H1 (cell line): ENCODE results near the gene ABCG5. TPM values are rescaled to one million over a fixed set of nuclear protein-coding genes. Genes with fewer than 3 reads are reported as not detected.

ENCODE experiments used
- CTCF ChIA-PET: fragments of 300-600 bp; sonication (Branson Sonifier 250); formaldehyde crosslinking; loops from one replicate; lab custom pipeline; 2021; ENCODE audit not compliant: partially characterized antibody; lab: Charles Lee
- POLR2A ChIA-PET: fragments of 300-600 bp; sonication (Branson Sonifier 250); formaldehyde crosslinking; loops from one replicate; lab custom pipeline; 2021; ENCODE audit warnings: inconsistent platforms; ENCODE audit not compliant: partially characterized antibody; lab: Charles Lee
- DNase-seq, 2 experiments: peaks; one replicate each; pipeline versions ENCODE4 v3.0.0 to v3.0.0-alpha.2; 2010 to 2022; ENCODE audit warnings: low spot score in 2 of 2, low read depth in 1 of 2, mixed read lengths in 1 of 2
- FAIRE-seq: peaks from 2 replicates; lab custom pipeline; 2011; peaks lifted over from hg19 to GRCh38; lab: Jason Lieb, UNC
- H2AFZ ChIP-seq: 2 replicates; pipeline ENCODE4 v1.8.1; 2012; ENCODE audit warnings: low read length, inconsistent platforms
- H2AK5ac ChIP-seq: 2 replicates; pipeline ENCODE4 v1.6.1; 2013; ENCODE audit warnings: low read depth, low read length
- H2BK120ac ChIP-seq: replicated peaks from 2 replicates; pipeline ENCODE3; 2013; ENCODE audit warnings: low read depth, low read length, inconsistent platforms
- H2BK12ac ChIP-seq: 2 replicates; pipeline ENCODE4 v1.6.1; 2013; ENCODE audit warnings: low read depth, low read length
- H2BK15ac ChIP-seq: 2 replicates; pipeline ENCODE4 v1.6.1; 2013; ENCODE audit warnings: low read length
- H2BK20ac ChIP-seq: 2 replicates; pipeline ENCODE4 v1.6.1; 2013; ENCODE audit warnings: low read length
- H2BK5ac ChIP-seq: 2 replicates; pipeline ENCODE4 v1.6.1; 2013; ENCODE audit warnings: low read depth, low read length
- H3K14ac ChIP-seq: 2 replicates; pipeline ENCODE4 v1.6.1; 2013; ENCODE audit warnings: inconsistent platforms; ENCODE audit not compliant: insufficient read length
- H3K18ac ChIP-seq: 2 replicates; pipeline ENCODE4 v1.6.1; 2013; ENCODE audit warnings: low read length; ENCODE audit errors: extremely low read depth
- H3K23ac ChIP-seq: 2 replicates; pipeline ENCODE4 v1.6.1; 2013; ENCODE audit warnings: inconsistent platforms; ENCODE audit not compliant: insufficient read length
- H3K23me2 ChIP-seq: 2 replicates; pipeline ENCODE4 v1.6.1; 2013; ENCODE audit warnings: low read depth, low read length
- H3K27ac ChIP-seq: 2 replicates; pipeline ENCODE4 v1.6.1; 2011; ENCODE audit warnings: low read depth, low read length, inconsistent platforms
- H3K27me3 ChIP-seq, 4 experiments: replicated peaks in 1 of 4; 1 replicate in 1 of 4; 2 replicates in 3 of 4; pipeline versions ENCODE4 v1.6.1 to v1.8.1; 2011 to 2013; ENCODE audit warnings: low read length in 3 of 4, mild to moderate bottlenecking in 3 of 4, inconsistent platforms in 2 of 4, mixed read lengths in 2 of 4, moderate library complexity in 1 of 4; ENCODE audit not compliant: control insufficient read depth in 3 of 4, insufficient read depth in 3 of 4; ENCODE audit errors: extremely low read depth in 1 of 4
- H3K36me3 ChIP-seq, 4 experiments: 2 replicates each; pipeline versions ENCODE4 v1.6.1 to v1.8.1; 2011 to 2013; ENCODE audit warnings: mild to moderate bottlenecking in 4 of 4, low read length in 3 of 4, moderate library complexity in 2 of 4, control low read depth in 1 of 4, inconsistent platforms in 1 of 4; ENCODE audit not compliant: insufficient read depth in 4 of 4, control insufficient read depth in 2 of 4
- H3K4ac ChIP-seq: replicated peaks from 2 replicates; pipeline ENCODE3; 2013; ENCODE audit warnings: low read length, low read depth, mixed read lengths, inconsistent platforms; ENCODE audit not compliant: insufficient read length
- H3K4me1 ChIP-seq, 4 experiments: replicated peaks in 1 of 4; 1 replicate in 1 of 4; 2 replicates in 3 of 4; pipeline versions ENCODE4 v1.6.1 to v1.8.1; 2011 to 2013; ENCODE audit warnings: low read length in 3 of 4, inconsistent platforms in 2 of 4, mixed read lengths in 1 of 4; ENCODE audit not compliant: insufficient read depth in 4 of 4, control insufficient read depth in 3 of 4
- H3K4me2 ChIP-seq, 2 experiments: 2 replicates each; pipeline versions ENCODE4 v1.6.1 to v1.8.1; 2011 to 2013; ENCODE audit warnings: low read depth in 2 of 2, low read length in 2 of 2, control low read depth in 1 of 2, inconsistent platforms in 1 of 2, mild to moderate bottlenecking in 1 of 2; ENCODE audit not compliant: insufficient read depth in 1 of 2
- H3K4me3 ChIP-seq, 4 experiments: fragments of 200-600, 300-600 bp in 1 of 4; sonication (generic), shearing (Covaris generic), sonication (Bioruptor Twin) in 1 of 4; 2 replicates each; pipeline versions ENCODE4 v1.5.1 to v1.8.1; 2011 to 2016; ENCODE audit warnings: low read length in 4 of 4, low read depth in 3 of 4, control low read depth in 2 of 4, inconsistent platforms in 2 of 4, mild to moderate bottlenecking in 2 of 4, mixed read lengths in 1 of 4, moderate library complexity in 1 of 4; ENCODE audit not compliant: insufficient read depth in 2 of 4; ENCODE audit errors: extremely low read depth in 1 of 4
- H3K56ac ChIP-seq: replicated peaks from 2 replicates; pipeline ENCODE3; 2013; ENCODE audit warnings: low read depth, mild to moderate bottlenecking, mixed read lengths, low read length, inconsistent platforms; ENCODE audit not compliant: insufficient read length
- H3K79me1 ChIP-seq: 2 replicates; pipeline ENCODE4 v1.6.1; 2013; ENCODE audit warnings: low read depth, low read length, control low read depth
- H3K79me2 ChIP-seq, 2 experiments: 2 replicates each; pipeline versions ENCODE4 v1.6.1 to v1.8.1; 2012 to 2013; ENCODE audit warnings: low read length in 2 of 2, mild to moderate bottlenecking in 2 of 2, inconsistent platforms in 1 of 2; ENCODE audit not compliant: insufficient read depth in 2 of 2, control insufficient read depth in 1 of 2
- H3K9ac ChIP-seq, 4 experiments: replicated peaks in 1 of 4; 1 replicate in 1 of 4; 2 replicates in 3 of 4; pipeline versions ENCODE4 v1.6.1 to v1.8.1; 2011 to 2013; ENCODE audit warnings: low read depth in 3 of 4, low read length in 3 of 4, control low read depth in 2 of 4, mild to moderate bottlenecking in 2 of 4, moderate library complexity in 2 of 4, inconsistent platforms in 1 of 4; ENCODE audit errors: extremely low read depth in 1 of 4
- H3K9me3 ChIP-seq, 2 experiments: 2 replicates each; pipeline versions ENCODE4 v1.6.1 to v1.8.1; 2012 to 2013; ENCODE audit warnings: mild to moderate bottlenecking in 2 of 2, moderate library complexity in 2 of 2, control low read depth in 1 of 2, inconsistent platforms in 1 of 2, low read depth in 1 of 2, low read length in 1 of 2, mixed read lengths in 1 of 2; ENCODE audit not compliant: insufficient read depth in 2 of 2
- H4K20me1 ChIP-seq, 2 experiments: replicated peaks in 1 of 2; 2 replicates each; pipeline versions ENCODE3 to v1.8.1; 2011 to 2013; ENCODE audit warnings: inconsistent platforms in 2 of 2, low read length in 2 of 2, mild to moderate bottlenecking in 1 of 2; ENCODE audit not compliant: insufficient read depth in 2 of 2, control insufficient read depth in 1 of 2
- H4K5ac ChIP-seq: 2 replicates; pipeline ENCODE4 v1.6.1; 2013; ENCODE audit warnings: low read length, low read depth, mixed read lengths, inconsistent platforms; ENCODE audit not compliant: insufficient read length
- H4K8ac ChIP-seq: 2 replicates; pipeline ENCODE4 v1.8.0; 2013; ENCODE audit warnings: mild to moderate bottlenecking, moderate library complexity, low read length, inconsistent platforms; ENCODE audit not compliant: insufficient read depth; ENCODE audit errors: extremely low read depth
- H4K91ac ChIP-seq: replicated peaks from 2 replicates; pipeline ENCODE3; 2013; ENCODE audit warnings: low read length, mixed read lengths, inconsistent platforms; ENCODE audit not compliant: insufficient read length
- ASH2L ChIP-seq: fragments of 200-600, 300-600 bp; sonication (generic); IDR thresholded peaks from one replicate; pipeline ENCODE4 v1.7.1; 2017; ENCODE audit warnings: low read length
- CREB1 ChIP-seq: IDR thresholded peaks from 2 replicates; pipeline ENCODE4 v1.6.1; 2012; ENCODE audit warnings: inconsistent platforms
- KDM1A ChIP-seq: fragments of 200-600, 300-600 bp; sonication (generic); IDR thresholded peaks from 2 replicates; pipeline ENCODE4 v1.7.1; 2016; ENCODE audit warnings: mild to moderate bottlenecking, low read length, borderline replicate concordance
- NANOG ChIP-seq: IDR thresholded peaks from 2 replicates; pipeline ENCODE4 v1.6.1; 2011; ENCODE audit warnings: low read length, low read depth, mild to moderate bottlenecking, inconsistent platforms; ENCODE audit not compliant: insufficient read depth, poor library complexity, severe bottlenecking
- SP4 ChIP-seq: IDR thresholded peaks from 2 replicates; pipeline ENCODE4 v1.6.1; 2012; ENCODE audit warnings: low read length, inconsistent platforms
- TCF12 ChIP-seq: IDR thresholded peaks from 2 replicates; pipeline ENCODE4 v1.6.1; 2011; ENCODE audit warnings: low read depth, mild to moderate bottlenecking, low read length
- WGBS, 2 experiments: shearing (Covaris generic) in 1 of 2; methylation state at CpG; one replicate each; pipeline versions ENCODE4 v1.1.6 to v1.1.7; 2013 to 2015; ENCODE audit warnings: low lambda C conversion rate in 2 of 2, mixed read lengths in 2 of 2, inconsistent platforms in 1 of 2, low coverage in 1 of 2, missing lambda C conversion rate in 1 of 2; ENCODE audit not compliant: insufficient replicate concordance in 2 of 2, insufficient coverage in 1 of 2, insufficient read length in 1 of 2; ENCODE audit errors: extremely low coverage in 1 of 2, missing lambda C conversion rate in 1 of 2; 5-methylcytosine and 5-hydroxymethylcytosine counted together
- polyA plus RNA-seq, 7 experiments: library from polyadenylated mRNA; depleted of rRNA in 3 of 7; stranded (reverse) in 5 of 7; unstranded in 2 of 7; fragments of >200 nt in 5 of 7; fragments of 200-250 nt in 2 of 7; gene quantifications; 1 replicate in 5 of 7; 2 replicates in 1 of 7; 4 replicates in 1 of 7; pipeline versions ENCODE4 v1.2.1 to v1.2.3, GENCODE V29; 2011 to 2013; ENCODE audit warnings: missing spikeins in 2 of 7, mixed read lengths in 2 of 7
- total RNA-seq: library from RNA; stranded (reverse); fragmentation: NEBNext Ultra II Directional; extraction: Animal tissue kit (Norgen Biotek cat#: 25700); gene quantifications from 2 replicates; pipeline ENCODE4 v1.2.1, GENCODE V29; 2021

Gene ABCG5
- total and polyA plus RNA-seq, 2 of the 8 experiments (the other 6 are each of a cell fraction or from before 2014, with no cell fraction given) = not detected

GRCh38 chr2:43796206-43796605 is 42.4 kb downstream of the ABCG5 start:
- H3K56ac ChIP-seq = no peak overlapping the region
- H3K4me1 ChIP-seq = no peaks in the 10 kb centered on the region
- TF ChIP-seq CREB1 (no peak), ASH2L (no peak), NANOG (no peak), KDM1A (no peak), SP4 (no peak), TCF12 (no peak)
- no peak overlapping the region for H2BK20ac ChIP-seq
- H2BK5ac ChIP-seq = no peak overlapping the region
- H4K8ac ChIP-seq = no peak overlapping the region
- no peak overlapping the region for H4K5ac ChIP-seq
- no peak overlapping the region for H2BK15ac ChIP-seq
- no peaks in the 10 kb centered on the region for H4K20me1 ChIP-seq
- no peak overlapping the region for H3K18ac ChIP-seq
- DNase-seq (no peak), FAIRE-seq (no peak)
- POLR2A ChIA-PET = interaction anchor here (0.7 kb wide), 1 partner anchor 9 kb away, joined by 3 read pairs; no protein-coding TSS in a partner anchor
- no peaks in the 10 kb centered on the region for H3K27me3 ChIP-seq
- no peak overlapping the region for H4K91ac ChIP-seq
- H2BK12ac ChIP-seq = no peak overlapping the region
- CTCF ChIA-PET = interaction anchor here (0.6 to 1.5 kb wide), 5 partner anchors 84 to 1901 kb away, joined by 3 read pairs; no protein-coding TSS in a partner anchor
- H2AFZ ChIP-seq = no peak overlapping the region
- no peak overlapping the region for H3K4ac ChIP-seq
- H3K79me1 ChIP-seq = no peaks in the 10 kb centered on the region
- WGBS, 2 experiments = 89% methylated on average over 1 of the region's 1 CpG; no CpG with 5 or more reads in 1 of the 2 experiments
- H2AK5ac ChIP-seq = no peak overlapping the region
- no peak overlapping the region for H3K23ac ChIP-seq
- no peaks in the 10 kb centered on the region for H3K36me3 ChIP-seq
- no peak overlapping the region for H3K4me2 ChIP-seq
- no peak overlapping the region for H3K9ac ChIP-seq
- no peaks in the 10 kb centered on the region for H3K79me2 ChIP-seq
- H2BK120ac ChIP-seq = no peak overlapping the region
- H3K14ac ChIP-seq = no peak overlapping the region
- H3K9me3 ChIP-seq = no peaks in the 10 kb centered on the region
- no peak overlapping the region for H3K4me3 ChIP-seq
- no peaks in the 10 kb centered on the region for H3K23me2 ChIP-seq
- H3K27ac ChIP-seq = no peak overlapping the region
